Hematopoietic multipotent progenitor cell treated with erythropoietin and hydrocortisone succinate and interleukin-3 and kit ligand, for 8 days (in vitro differentiated cells): Measurements from ENCODE around the gene MAD1L1.
"Not testable (repeated sequence)": the region's sequence is repeated elsewhere in the genome, so short reads cannot be mapped to it uniquely, and the experiment has no call there.

Experiments
- DNase-seq: peaks from one replicate; pipeline ENCODE4 v3.0.0-alpha.2; 2015

Gene MAD1L1

DNA sequence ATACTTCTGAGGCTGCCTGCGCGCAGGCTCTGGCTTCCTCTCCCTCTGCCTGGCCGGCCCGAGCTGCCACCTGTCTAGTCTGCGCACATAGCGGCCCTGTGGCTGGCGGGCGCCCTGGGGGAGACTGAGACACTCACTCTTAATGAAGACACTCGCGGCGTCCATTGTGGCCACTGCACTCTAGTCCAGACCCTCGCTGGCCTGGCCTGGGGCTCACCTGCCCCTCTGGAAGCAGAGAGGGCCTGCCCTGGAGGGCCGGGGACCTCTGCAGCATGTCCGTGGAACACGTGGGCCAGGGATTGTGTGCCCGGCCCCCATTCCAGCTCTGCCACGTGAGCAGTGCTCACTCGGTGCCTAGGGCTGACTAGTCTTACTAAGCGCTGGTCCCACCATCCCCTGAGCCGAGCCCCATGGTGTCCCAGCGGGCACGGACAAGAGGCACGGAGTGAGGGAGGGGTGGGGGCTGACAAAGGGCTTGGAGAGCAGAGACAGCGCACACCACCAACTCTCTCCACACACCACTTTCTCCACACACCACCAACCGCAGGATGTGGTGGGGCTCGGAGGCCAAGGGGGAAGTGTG lies 413.4 kb downstream of the MAD1L1 start:
- DNase-seq, result peak; percentile 23

DNA sequence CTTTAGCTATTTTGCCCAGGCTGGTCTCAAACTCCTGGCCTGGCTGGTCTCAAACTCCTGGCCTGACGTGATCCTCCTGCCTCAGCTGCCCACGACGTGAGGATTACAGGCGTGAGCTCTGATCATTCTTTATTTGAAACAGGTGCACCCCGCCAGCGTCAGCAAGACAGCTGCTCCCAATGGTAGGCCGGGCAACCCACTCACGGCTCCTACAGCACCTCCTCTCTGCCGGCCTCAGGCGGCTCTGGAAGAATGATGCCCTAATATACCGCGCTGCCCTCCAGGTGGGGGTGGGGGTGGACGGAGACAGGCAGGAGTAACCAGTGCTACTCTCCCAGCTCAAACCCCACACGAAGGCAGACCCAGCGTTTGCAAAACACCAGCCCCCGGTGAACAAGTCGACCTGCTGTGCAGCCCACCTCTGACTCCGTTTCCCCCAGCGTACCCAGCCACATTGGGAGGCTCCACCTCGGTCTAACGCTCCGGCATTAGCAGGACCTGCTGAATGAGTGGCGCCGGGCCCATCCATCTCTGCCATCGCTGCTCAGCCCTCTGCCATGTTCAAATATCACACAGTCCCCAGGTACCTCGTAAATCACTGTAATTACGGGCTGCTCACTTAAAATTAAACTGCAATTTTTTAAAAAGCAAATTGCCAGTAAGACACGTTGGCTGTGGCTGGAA lies 414.0 kb downstream of the MAD1L1 start:
- no peak for DNase-seq

DNA sequence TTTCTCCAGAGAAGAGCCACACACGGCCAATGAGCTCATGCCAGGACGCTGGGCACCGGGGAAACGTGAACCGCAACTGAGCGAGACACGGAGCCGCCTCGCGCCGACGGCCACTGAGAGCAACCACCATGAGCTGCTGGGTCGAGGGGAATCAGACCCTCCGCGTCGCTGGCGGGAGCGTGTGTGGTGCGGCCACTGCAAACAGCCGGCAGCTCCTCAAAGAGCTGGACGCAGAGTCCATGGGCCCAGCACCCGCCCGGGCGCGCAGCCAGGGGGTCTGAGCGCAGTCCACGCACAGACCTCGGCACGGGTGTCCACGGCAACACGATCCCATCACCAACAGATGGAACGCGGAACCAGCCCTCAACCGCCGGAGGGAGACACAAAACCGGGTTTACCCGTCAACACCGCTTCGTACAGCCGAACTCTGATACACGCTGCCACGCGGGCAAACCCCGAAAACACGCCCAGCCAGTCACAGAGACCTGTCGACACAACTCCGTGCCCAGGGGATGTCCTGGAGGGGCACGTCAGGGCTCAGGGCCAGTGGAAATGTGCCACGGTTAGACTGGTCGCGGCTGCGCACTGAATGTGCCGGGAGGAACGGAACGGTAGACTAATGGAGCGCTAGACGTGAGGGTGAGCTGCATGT lies 415.6 kb downstream of the MAD1L1 start:
- DNase-seq, result no peak

DNA sequence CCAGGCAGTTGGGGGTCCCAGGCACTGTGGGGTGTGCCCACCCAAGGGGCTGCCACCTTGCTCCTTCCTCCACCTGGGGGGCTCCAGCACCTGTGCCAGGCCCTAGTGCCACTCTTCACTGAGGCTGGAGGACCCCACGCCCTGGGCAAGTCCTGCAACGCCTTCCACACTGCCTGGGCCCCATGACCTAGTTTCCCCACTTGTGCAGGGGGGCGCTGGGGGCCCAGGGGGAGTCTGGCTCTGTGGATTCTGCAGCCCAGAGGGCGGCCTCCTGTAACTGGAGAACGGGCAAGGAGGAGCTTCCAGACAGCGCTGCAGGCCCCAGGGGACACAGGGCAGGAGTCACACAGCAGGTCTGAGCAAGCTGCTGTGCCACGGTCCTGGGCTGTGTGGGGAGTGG lies 416.3 kb downstream of the MAD1L1 start:
- DNase-seq, result not testable (repeated sequence)

DNA sequence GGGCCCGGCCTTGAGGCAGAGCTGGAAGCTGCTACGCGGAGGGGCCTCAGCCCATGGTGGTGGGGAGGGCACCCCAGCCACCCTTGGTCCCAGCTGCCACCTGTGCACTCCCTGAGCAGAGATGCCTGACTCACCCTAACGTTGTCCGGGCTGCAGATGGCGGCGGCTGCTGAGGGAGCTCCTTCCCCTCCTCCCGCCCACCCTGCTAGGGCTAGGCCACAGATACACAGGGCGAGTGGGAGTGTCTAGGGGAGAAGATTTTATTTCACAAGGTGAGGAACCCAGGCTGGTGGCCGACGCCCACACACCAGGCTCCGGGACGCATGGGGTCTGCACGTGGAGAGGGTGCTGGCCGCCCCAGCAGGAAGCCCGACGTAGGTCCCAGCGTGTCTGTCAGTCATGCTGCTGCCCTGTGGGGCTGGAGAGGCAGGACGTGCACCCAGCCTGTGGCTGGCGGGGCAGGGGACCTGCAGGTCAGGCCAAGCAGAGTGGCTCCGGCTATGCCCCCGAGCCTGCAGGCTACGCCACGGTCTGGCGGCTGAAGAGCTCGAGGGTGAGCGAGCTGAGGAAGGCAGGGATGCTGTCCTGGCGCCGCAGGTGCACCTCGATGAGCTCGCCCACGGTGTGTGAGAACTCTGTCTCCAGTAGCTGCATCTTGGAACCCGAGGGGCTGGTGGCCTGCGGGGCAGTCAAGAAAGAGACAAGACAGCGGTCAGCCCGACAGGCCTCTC lies 417.0 kb downstream of the MAD1L1 start:
- not testable (repeated sequence) for DNase-seq

DNA sequence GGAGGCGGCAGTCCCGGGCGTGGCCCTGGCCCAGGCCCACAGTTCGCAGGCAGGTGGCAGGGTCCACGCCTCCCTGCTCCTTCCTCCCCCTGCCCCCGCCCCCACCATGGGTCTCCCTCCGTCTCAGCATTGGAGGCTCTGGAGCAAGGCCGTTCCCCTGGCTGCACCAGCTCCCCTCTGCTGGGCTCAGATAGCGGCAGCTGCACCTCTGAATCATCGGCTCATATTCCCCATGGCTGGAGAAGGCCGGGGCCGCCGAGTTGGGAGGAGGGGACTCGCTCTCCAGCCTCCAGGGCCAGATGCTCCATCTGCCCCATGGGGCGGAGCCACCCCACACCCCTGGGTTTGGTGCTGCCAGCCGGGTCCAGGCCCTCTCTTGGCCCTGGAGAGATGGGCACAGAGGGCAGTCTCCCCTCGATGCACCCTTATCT lies 417.7 kb downstream of the MAD1L1 start:
- DNase-seq, result no peak

DNA sequence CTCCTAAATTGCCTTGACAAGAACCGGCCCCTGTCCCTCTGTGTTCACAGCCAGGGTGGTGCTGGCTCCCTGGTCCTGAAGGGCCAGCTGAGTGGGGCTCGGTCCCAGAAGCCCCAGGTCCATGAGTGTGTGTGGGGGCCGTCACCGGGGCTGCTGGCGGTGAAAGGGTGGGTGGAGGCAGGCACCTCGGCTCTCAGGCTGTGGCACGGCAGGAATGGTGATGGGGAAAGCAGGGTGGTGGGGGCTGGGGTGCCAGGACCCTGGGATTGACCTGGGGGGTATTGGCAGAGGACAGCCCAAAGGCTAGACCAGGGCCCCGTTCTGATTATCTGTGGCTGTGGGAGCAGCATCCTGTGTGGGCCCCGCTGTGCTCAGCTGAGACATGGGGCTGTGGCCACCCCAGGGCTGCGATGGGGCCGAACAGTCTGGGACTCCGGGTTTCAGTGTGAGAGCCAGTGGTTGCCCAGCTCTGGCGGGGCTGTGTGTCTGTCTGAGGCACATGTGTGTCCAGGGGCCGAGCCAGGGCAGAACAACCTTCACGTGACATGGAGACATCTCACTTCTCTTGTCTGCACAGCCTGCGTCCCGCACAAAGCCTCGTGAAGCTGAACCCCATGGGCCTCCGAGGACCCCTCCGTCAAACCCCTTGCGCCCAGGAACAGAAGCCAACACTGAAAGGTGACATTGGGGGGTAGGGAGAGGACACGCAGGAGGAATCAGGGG lies 418.5 kb downstream of the MAD1L1 start:
- DNase-seq, result no peak

DNA sequence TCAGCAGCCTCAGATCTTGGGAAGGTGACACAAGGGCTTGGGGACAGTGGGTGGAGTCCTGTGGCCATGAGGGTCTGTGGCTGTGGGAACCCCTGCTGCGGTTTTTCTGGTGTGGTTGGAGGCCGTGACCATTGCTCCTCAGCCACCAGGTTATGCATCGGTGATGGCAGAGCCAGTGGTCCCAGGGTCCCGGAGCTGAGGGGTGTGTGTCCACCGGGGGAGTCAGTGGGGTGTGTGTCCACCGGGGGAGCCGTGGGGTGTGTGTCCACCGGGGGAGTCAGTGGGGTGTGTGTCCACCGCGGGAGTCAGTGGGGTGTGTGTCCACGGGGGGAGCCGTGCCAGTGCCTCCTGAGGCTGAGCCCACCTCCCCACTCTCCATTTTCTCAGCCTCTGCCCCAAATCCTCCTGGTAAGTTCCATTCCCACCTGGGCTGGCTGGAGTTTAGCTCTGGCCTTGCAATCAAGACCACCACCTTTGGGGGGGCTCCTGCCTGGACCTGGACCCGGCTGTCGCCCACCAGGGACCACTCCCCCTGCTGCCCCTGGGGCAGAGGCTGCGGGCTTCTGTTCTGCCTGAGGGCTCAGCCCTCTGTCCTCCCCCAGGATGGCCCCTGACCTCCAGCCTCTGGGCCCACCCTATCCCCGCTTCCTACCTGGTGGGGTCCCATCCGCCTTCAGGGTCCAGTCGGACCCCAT lies 419.2 kb downstream of the MAD1L1 start:
- no peak for DNase-seq

DNA sequence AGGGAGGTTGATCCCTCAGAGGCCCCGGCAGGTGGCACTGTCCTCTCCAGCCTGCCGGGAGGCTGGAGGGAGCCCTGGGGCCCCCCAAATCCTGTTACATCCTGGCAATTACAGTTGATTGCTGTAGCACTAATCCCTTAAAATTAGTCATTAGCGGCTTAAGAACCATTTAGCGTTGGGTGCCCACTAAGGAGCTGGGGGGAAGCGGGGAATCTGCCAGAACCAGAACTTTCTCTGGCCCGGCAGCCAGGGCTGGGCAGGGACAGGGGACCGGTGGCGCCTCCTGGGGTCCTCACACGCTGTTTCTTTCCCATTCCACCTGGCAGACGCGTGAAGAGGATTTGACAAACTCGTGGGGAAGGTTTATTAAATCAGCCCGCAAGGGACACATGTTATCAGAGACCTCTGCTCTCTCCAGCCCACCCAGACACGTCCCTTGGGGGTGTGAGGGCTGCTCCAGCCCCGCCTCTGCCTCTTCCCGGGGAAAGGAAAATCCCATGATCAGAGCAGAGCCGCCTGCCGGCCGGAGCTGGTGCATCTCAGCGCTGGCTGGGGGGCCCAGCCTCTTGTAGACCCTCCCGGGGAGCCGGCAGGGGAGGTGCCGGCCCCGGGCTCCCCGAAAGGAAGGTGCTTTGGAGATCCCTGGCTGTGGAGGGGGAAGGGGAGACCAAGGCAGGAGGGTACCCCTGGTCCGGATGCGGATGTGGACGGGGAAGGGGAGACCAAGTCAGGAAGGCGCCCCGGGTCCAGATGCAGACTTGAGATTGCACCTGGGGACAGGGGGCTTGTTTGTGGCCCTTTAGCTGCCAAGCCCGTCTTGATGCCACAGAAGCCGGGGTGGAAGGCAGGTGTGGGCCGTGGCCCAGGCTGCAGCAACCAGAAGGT lies 420.0 kb downstream of the MAD1L1 start:
- DNase-seq, result no peak

DNA sequence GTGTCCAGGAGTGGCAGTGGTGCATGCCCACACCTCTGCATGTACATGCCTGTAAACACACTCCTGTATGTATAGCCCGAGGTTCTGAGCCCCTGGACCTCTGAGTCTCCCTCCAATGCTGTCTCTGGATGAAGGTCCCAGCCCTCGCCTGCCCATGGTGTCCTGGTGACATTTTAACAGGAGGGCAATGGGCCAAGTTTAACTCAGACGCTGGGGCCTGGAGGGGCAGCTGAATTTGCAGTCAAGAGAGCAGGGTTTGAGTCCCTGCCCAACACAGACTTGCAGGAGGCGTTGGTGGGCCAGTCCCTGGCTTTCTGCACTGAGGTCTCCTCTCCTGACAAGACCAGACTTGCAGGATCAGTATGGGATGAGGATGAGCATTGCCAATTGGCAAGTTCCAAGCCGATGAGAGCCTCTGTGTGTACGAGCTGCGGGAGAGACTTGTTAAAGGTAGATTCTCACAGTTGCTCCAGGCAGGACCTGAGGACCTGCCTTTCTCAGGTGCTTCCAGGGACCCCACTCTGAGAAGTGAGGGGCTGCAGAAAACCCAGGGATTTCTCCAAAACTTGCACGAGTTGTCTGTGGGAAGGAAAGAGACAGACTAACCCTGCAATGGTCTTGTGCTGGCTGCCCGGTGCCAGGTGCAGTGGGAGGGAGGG lies 420.8 kb downstream of the MAD1L1 start:
- no peak for DNase-seq

DNA sequence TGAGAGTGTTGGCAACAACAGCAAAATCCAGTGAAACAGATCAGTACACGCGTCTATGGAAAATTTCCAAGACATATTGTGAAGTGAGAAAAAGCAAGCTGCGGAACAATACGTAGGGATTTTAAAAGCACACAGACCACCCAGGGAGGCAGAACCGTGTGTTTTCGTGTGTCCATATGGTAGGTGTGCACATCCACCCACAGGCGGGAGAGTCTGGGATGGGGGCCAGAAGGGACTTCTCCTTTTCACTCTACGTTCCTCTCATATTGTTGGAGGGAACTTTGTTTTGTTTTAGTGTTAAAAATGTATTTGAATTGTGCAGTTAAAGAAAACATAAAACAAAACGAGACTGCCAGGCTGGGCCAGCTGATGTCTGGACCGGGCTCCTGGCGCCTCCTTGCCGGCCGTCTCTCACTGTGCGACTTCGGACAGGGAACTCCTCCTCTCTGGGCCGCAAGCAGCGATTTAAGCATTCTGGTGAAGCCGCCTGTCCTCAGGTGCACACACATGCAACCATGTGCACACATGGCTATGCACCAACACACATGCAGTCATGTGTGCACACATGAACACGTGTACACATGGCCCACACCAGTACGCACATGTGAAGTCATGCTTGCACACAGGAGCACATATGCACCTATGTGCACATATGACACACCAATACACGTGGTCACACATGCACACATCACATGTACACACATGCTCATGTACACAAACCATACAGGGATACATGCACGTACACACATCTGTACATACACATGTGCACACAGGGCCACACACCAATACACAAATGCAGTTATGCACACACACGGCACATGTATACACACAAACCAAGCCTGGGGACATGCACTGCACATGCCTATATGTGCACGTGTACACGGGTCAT lies 421.5 kb downstream of the MAD1L1 start:
- DNase-seq, result no peak

DNA sequence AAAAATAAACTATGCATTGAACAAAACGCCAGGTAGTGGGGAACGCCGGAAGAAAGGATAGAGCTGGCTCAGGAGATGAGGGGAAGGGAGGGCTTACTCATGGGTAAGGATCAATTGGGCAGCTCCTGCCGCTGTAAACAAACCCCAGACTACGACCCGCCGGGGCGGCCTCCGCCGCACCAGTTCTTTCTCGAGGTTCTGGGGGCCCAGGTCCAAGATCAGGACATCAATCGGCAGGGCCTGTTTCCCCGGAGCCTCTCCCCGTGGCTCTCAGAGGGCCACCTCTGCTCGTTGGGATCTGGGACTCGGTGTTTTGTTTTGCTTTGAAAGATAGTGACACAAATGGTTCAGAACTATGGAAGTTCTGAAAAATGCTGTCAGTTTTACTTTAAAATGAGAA lies 422.2 kb downstream of the MAD1L1 start:
- no peak for DNase-seq

DNA sequence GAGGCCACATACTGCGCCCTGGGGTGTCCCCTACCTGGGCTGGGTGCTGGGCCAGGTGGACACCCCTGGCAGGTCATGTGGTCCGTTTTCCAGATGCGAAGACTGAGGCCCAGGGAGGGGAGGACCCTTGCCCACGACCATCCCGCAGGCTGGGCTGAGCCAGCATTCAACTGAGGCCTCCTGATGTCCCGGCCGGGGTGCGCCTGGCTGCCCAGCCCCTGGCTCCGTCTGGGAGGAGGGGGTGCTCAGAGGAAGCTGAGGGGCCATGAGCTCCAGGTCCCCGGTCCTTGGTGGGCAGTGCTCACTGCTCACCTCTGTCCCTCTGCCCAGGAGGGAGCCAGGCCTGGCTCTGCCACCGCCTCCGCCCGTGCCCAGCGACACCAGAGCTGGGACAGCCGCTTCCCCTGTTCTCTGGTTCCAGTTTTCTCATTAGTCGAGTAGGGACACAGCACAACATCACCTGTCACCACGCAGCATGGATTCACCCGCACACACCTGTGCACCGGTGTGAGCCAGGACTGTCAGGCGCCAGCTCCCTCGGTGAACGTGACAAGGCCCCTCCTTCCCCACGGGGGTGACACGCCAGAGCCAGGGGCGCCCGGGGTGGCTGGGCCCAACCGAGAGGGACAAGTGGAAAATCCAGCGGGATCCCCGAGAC lies 423.0 kb downstream of the MAD1L1 start:
- DNase-seq, result no peak

DNA sequence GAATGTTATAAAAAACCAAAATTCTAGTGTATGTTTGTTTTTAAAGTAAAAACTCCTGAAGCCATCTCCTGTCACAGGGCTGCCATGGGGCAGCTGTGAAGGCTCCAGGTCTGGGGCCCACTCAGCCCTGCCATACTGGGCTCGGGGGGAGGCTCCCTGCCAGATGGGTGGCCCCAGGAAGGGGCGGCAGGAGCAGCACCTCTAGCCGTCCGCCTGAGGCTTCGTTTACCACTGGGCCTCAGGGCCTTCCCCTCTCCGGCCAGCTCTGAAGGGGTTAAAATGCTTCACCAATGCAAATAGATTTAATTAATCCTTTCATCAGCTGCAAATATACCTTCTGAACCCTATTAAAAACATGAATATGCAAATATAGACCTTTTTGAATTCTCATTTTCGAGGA lies 423.7 kb downstream of the MAD1L1 start:
- no peak for DNase-seq

DNA sequence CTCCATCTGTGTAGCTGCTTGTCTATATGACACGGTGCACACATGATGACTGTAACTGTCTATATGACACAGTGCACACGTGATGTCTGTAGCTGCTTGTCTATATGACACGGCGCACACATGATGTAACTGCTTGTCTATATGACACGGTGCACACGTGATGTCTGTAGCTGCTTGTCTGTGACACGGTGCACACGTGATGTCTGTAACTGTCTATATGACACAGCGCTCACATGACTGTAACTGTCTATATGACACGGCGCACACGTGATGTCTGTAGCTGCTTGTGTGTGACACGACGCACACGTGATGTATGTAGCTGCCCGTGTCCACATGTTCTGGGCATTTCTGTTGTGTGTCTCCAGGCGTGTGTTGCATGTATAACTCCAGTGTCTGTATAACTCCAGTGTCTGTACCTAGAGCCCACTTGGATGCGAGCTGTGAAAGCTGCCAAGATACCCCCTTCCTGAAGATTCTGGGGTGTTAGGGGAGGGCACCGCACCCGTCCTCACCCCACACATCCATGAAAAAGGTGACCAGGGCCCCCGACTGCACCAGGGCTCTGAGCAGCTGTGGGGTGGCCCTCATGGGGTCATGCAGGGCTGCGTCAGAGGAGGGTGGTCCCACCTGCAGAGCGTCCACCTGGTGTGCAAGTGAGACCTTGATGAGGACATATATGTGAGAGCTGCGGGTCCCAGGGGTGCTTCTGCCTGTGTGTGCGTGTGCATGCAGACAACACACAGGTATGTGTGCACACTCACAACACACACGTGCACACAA lies 424.7 kb downstream of the MAD1L1 start:
- DNase-seq, result no peak

DNA sequence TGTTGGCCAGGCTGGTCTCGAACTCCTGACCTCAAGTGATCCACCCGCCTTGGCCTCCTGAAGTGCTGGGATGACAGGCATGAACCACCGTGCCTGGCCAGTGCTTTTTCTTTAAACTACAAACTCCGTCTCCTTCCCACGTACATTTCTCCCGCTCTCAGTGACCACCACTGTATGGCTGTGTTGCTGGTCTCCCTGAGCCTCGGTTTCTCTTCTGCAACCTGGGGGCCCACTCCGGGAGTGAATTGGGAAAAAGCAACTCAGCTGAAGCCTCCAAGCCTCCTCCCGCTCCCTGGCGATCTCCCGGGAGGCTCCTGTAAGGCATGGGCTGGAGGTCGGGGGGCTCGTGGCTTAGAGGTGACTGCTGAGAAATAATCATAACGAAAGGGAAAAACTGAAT lies 426.4 kb downstream of the MAD1L1 start:
- no peak for DNase-seq

DNA sequence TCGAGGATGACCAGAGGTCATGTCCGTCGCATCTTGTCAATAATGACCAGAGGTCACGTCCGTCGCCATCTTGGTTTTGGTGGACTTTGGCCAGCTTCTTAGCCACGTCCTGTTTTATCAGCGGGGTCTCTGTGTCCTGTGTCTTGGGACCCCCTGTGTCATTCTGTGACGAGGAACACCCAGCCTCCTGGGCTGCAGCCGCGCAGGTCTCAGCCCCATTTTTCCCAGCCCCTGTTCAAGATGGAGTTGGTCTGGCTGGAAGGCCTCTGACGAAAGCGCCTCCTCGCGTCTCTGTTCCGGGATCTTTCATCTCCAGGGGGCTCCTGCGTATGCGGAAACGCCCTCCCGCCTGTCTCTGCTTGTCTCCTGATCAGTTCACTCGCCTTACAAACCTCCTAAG lies 428.4 kb downstream of the MAD1L1 start:
- DNase-seq, result no peak

DNA sequence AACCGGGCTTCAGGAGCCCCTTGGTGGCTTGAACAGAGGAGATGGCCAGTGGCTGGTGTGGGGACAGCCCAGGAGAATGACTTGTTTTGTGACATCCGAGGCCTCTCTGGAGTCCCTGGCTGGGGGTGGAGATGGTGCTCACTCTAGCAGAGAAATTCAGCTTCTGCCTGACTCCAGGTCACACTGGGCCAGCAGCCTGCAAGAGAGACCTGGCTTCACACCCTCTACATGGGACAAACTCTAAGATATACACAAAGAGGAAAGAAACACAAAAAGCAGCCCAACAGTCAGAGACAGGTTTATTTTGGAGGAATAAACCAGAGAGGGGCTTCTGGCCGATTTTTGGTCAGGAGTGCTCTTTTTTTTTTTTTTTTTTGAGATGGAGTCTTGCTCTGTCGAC lies 429.8 kb downstream of the MAD1L1 start:
- no peak for DNase-seq
